K562 (cell line): ENCODE results near the gene HES4. TPM values are rescaled to one million over a fixed set of nuclear protein-coding genes. Genes with fewer than 3 reads are reported as not detected.

Experiments used
- CEBPB ChIP-seq: fragments of 450-650 bp; IDR thresholded peaks from 2 replicates; pipeline ENCODE4 v1.6.1; 2016; ENCODE audit warnings: missing genetic modification characterization, missing compliant biosample characterization
- FOS ChIP-seq: IDR thresholded peaks from 3 replicates; pipeline ENCODE4 v1.6.1; 2011; ENCODE audit not compliant: insufficient read length; ENCODE audit errors: extremely low read depth
- HBP1 ChIP-seq: fragments of 450-650 bp; formaldehyde crosslinking; IDR thresholded peaks from 2 replicates; pipeline ENCODE4 v1.4.0; 2022; ENCODE audit warnings: missing genetic modification characterization
- SPI1 ChIP-seq: IDR thresholded peaks from 2 replicates; pipeline ENCODE4 v1.6.1; 2011; ENCODE audit warnings: low read depth, low read length, control low read depth, borderline replicate concordance
- SRSF1 ChIP-seq: fragments of 200-400 bp; formaldehyde crosslinking; IDR thresholded peaks from 2 replicates; pipeline ENCODE4 v1.6.1; 2017; ENCODE audit warnings: mild to moderate bottlenecking, low read depth, low read length, moderate library complexity
- STAT5B ChIP-seq: fragments of 250-450 bp; sonication (Bioruptor Pico); IDR thresholded peaks from 2 replicates; pipeline ENCODE4 v1.8.0; 2021; ENCODE audit warnings: mild to moderate bottlenecking, inconsistent platforms
- TEAD4 ChIP-seq, 2 experiments: sonication (generic) in 1 of 2; formaldehyde crosslinking in 1 of 2; IDR thresholded peaks; 2 replicates each; pipeline versions ENCODE4 v1.6.1 to v1.8.0; 2012 to 2022; ENCODE audit warnings: borderline replicate concordance in 1 of 2, inconsistent platforms in 1 of 2, low read length in 1 of 2, mild to moderate bottlenecking in 1 of 2, missing genetic modification reagents in 1 of 2
- UBTF ChIP-seq, 2 experiments: IDR thresholded peaks; 2 replicates each; pipeline ENCODE4 v1.6.1; 2012; ENCODE audit warnings: improper control_type of control experiment in 2 of 2, low read depth in 2 of 2, low read length in 2 of 2, borderline replicate concordance in 1 of 2
- YY1 ChIP-seq, 3 experiments: IDR thresholded peaks; 2 replicates each; pipeline ENCODE4 v1.6.1; 2011; ENCODE audit warnings: low read length in 2 of 3, mild to moderate bottlenecking in 2 of 3, moderate library complexity in 2 of 3, borderline replicate concordance in 1 of 3, control low read depth in 1 of 3, low read depth in 1 of 3; ENCODE audit not compliant: insufficient read depth in 3 of 3, insufficient replicate concordance in 2 of 3, control insufficient read depth in 1 of 3, insufficient read length in 1 of 3; ENCODE audit errors: extremely low read depth in 1 of 3
- ZNF24 ChIP-seq: fragments of 450-650 bp; IDR thresholded peaks from 2 replicates; pipeline ENCODE4 v1.6.1; 2016
- ZNF436 ChIP-seq: fragments of 250-450, 450-650 bp; sonication (Bioruptor Pico); formaldehyde crosslinking; IDR thresholded peaks from 2 replicates; pipeline ENCODE4 v1.7.0; 2020; ENCODE audit warnings: mild to moderate bottlenecking
- ZNF764 ChIP-seq: fragments of 250-450 bp; sonication (Bioruptor Pico); IDR thresholded peaks from 2 replicates; pipeline ENCODE4 v1.4.0; 2020; ENCODE audit warnings: low read depth, mild to moderate bottlenecking, moderate library complexity
- polyA plus RNA-seq, 8 experiments: library from polyadenylated mRNA; depleted of rRNA in 4 of 8; stranded (reverse) in 5 of 8; unstranded in 3 of 8; fragments of >200 nt; fragmentation: Nextera tagmentation in 2 of 8; fragmentation: Illumina TruSeq in 1 of 8; extraction: Ambion mirVana in 2 of 8; extraction: Trizol in 1 of 8; gene quantifications; 2 replicates each; pipeline versions ENCODE4 v1.2.1 to v1.2.3, GENCODE V29; 2011 to 2014; ENCODE audit warnings: inconsistent platforms in 1 of 8, missing spikeins in 1 of 8
- total RNA-seq, 7 experiments: library from RNA; depleted of rRNA in 6 of 7; stranded (reverse); fragments of >200 nt in 6 of 7; fragmentation: Illumina TruSeq in 2 of 7; extraction: Trizol in 2 of 7; gene quantifications; 2 replicates each; pipeline versions ENCODE4 v1.2.1 to v1.2.3, GENCODE V29; 2011 to 2021; ENCODE audit warnings: low replicate concordance in 1 of 7

Gene HES4
- total and polyA plus RNA-seq, 9 of the 15 experiments (the other 6 are each of a cell fraction or from before 2014, with no cell fraction given) = 0.21 to 43.7 (median 5.3) TPM; not detected in 2

- TF ChIP-seq UBTF (IDR thresholded peaks at IDR 0.05; ENCODE audit: borderline replicate concordance in 1 of 2, low read depth in 2 of 2, low read length in 2 of 2) = peak; percentile 37 to 69; a peak in 3 of 4 replicates
- no peak for TF ChIP-seq FOS
- no peak for TF ChIP-seq CEBPB (tag)
- TF ChIP-seq ZNF764 = no peak
- TF ChIP-seq STAT5B (CRISPR knock-in tag) = no peak
- TF ChIP-seq ZNF24 = 0 out of 2 replicates have a peak, but pooled peaks have one; percentile 28
- peak in 1 of 3 experiments; percentile 41 for TF ChIP-seq YY1 (IDR thresholded peaks at IDR 0.05; ENCODE audit: borderline replicate concordance in 1 of 3, control insufficient read depth in 1 of 3, extremely low read depth in 1 of 3, insufficient read depth in 3 of 3, insufficient read length in 1 of 3, insufficient replicate concordance in 2 of 3, low read depth in 1 of 3, low read length in 2 of 3)
- no peak for TF ChIP-seq SRSF1
- TF ChIP-seq ZNF436 (CRISPR knock-in tag) = no peak
- no peak for TF ChIP-seq SPI1
- TF ChIP-seq TEAD4 (IDR thresholded peaks at IDR 0.05; ENCODE audit: low read length) = peak; percentile 5; the same call in 1 of the 2 replicates
- no peak for TF ChIP-seq TEAD4 (CRISPR knock-in tag; IDR thresholded peaks at IDR 0.05; ENCODE audit: borderline replicate concordance)
- TF ChIP-seq HBP1 (CRISPR knock-in tag) = no peak
Measured at GRCh38 chr1:998995-999724, 737 bp downstream of the HES4 start (continued).
